IPS DF 19.7 (cell line): Measurements from ENCODE around the gene GPR153.

Source experiments
- DNase-seq: peaks from one replicate; pipeline ENCODE4 v3.0.0-alpha.2; 2013; ENCODE audit warnings: low read depth, low spot score

Gene GPR153

DNA sequence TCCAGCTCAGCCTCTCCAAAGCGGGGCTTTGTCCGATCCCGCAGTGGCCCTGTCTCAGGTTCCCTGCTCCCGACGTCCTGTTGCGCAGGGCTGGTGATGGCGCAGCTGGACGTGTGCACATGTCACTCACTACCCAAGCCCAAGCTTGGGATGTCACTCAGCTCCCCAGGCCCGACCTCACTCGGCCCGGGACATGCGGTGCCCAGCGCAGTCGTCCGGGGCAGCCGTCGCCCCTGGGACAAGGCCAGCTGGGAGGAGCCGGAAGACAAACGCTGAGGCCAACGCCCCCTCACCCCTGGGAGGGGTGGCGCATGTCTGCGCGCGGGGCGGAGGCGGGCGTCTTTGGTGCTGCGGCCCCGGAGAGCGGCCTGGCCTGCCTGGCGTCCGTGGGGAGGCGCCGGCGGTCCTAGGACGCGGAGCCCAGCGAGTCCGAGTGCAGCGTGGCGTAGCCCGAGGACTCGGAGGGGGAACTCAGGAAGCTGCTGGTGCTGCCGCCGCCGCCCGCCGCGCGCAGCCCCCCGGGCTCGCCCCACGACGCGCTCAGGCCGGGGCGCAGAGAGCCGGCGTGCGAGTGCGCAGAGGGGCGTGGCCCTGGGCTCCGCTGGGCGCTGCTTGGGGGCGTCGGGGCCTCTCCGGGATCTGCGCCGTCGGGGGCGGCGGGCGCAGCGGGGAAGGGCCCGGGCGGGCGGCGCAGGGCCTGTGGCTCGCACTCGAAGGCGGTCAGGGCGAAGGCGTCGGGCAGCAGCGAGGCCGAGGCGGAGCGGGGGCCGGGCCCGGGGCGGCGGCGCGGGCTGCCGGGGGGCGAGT, 11.8 kb downstream of the GPR153 start:
- no peak for DNase-seq

DNA sequence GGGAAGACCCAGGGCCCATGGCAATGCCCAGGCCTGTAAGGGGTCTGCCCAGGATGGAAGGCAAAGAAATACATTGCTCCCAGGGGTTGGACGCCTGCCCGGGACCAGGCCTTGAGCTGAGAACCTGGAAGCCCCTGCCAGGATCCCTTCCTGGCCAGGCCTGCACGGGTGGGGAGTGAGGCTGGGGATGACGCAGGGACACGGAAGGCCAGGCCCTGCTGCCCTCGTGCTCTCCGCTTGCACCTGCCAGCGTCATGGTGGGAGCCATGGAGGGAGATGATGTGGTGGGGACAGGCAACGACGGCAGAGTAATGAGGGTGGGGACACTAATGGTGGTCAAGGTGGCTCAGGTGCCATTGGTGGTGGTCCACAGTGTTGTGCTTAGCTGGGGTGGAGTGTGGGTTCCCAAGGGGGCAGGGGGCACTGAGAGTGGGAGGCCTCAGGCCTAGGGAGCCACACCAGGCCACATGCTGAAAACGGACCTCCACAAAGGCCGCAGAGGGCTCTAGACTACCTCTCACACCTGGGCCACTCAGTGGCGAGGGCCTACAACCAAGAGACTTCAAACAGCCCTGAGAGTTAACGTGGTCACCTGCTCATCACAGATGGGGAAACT, 12.6 kb downstream of the GPR153 start:
- DNase-seq: no peak

DNA sequence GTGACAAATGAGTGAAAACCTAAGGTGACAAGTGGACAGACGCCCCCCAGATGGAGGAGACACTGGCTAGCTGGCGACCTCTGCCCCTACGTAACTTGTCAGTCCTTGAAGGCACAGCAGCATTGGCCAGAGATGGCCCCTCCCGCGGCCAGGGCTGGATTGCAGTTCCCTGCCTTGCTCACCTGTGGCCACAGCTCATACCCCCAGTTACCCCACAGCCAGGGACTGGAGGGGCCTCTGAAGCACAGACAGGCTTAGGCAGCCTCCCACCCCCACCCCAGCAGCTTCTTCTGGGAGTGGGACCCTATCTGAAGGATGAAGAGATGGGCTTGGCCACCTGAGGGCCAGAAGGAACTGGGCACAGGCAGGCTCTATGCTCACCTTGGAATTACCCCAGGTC, 13.2 kb downstream of the GPR153 start:
- no peak for DNase-seq

DNA sequence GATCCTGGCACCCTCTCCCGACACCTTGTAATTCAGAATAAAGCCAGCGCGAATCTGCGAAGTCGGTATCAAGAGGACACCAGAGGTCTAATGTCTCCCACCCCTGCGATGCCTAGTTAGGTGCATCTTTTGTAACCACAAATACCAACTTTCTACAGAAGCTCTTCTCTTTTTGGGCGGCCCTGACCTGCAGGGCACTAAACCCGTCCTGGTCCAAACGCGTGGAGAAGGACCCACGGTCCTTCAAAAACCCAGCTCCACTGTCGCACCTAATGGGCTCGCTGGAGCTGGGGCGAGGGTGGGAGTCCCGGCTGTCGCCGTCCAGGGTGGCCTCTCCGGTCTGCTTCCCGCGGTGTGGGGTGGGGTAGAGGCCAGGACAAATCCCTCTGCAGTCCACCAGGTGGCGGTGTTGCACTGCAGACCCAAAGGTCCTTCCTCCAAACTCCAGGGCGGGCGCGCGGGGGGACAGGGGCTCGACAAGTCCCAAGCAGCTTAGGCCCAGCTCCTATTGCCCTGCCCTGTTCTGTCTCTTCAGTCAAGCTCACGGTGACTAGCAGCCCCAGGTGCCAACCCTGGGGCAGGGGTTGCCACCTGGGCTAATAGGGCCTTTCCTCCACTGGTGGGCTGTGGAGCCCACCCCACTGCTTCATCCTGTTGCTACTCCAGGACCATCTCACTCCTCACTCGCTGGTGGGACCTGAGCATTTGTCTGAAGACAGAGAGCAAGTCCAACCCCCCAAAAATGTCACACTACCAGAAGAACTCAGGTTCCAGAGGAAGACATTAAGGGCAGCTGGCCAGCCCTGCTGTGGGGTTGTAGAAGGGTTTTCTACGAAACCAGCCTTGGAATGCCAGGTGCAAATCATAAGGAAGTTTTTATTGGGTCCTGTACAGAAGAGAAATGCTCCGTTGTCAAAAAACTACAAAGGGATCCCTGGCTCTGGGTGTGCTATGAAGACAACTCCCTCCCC, 14.1 kb downstream of the GPR153 start:
- no peak for DNase-seq

DNA sequence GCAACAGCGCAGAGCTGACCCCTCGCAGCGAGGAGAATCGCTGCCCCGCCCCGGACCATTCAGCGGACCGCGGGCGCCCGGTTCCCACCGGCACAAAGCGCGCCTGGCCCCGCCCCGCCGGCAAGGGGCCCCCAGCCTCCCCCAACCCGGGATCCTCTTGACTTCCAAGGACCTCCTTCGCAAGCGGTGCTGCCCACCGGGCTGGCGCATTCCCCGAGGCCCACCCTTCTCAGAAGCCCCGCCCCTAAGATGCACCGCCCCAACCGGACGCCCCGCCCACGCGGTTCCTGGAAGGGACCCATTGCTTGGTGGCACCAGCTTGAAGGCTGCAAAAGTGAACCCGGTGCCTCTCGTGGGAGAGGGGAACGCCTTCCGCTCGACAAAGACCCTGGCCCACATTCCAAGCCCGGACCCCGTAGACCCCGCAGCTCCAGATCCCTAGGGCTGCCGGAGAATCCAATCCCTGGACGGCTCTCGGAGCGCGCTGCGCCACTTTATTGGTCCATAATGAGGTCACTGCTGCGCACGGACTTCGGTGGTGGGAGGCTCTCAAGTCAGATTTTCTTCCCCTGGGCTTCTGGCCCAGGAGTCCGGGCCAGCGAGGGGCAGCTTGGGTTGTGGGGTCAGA, 14.9 kb downstream of the GPR153 start:
- no peak for DNase-seq

DNA sequence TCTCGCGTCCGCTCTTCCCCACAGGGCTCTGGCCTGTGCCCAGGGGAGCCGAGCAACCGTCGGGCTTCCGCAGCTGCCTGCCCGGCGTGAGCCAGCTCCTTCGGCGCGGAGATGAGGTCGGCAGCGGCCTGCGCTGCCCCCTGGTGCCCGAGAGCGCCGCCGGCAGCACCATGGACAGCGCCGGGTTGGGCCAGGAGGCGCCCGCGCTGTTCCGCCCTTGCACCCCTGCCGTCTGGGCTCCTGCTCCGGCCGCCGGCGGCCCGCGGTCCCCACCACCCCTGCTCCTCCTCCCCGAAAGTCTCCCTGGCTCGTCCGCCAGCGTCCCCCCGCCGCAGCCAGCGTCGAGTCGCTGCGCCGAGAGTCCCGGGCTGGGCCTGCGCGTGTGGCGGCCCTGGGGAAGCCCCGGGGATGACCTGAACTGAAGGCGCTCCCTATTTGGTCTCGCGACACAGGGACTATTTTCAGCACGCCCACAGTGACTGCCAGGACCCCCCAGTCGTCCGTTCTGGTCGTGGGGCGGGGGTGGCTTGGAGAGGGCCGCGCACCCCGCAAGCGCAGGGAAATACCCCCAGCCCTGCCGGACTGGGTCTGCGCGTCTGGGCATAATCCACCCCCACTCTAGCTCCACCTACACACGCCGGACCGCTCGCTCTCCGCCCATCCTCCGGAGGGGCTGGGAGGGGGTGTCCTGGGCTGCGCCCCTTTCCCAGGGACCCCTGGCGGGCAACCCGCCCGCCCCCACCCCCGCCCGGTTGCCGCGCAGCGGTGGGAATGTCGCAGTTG, 15.6 kb downstream of the GPR153 start:
- no peak for DNase-seq

DNA sequence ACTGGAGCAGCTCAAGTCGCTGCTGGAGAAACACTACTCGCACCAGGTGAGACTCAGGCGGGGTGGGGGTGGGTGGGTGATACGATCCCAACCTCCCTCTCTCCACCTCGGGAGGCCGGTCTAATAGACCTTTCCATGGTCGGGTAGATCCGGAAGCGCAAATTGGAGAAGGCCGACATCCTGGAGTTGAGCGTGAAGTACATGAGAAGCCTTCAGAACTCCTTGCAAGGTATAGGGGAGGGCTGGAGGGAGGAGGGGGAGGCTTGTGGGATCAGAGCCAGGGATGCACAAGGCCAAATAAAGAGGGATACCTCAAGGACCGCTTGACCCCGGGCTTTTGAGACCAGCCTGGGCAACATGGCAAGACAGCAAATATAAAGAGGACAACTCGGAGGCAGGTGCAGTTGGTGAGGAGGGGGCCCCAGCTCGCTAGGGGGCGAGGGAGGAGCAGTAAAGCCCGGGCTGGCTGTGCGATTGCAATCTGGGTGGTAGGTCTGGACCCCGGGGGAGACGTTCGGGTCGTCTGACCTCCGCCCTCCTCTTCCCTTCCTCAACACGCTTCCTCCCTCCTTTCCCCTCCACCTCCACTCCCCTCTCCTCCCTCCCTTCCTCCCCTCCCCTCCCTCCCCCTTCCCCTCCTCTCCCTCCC, 16.4 kb downstream of the GPR153 start:
- no peak for DNase-seq

DNA sequence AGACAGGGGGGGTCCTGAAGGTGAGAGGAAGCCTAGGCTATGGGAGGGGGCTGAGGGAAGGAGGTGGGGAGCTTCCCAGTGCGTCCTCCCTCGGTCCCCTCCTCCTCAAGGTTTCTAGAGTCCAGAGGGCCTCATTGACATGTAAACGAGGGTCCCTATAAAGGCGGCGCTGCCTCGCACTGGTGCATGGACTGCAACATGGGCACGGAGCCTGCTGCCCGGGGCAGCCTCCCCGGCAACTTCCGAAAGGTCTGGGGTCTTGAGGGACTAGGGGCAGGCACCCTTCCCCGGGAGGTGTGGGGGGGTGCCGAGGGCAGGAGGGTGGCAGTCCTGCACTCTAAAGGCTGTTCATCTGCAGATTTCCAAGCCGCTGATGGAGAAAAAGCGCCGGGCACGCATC, 16.9 kb downstream of the GPR153 start, which contains the start of gene HES3:
TSS of gene HES3 (plus strand) at position 187 of the 400 bp plus-strand sequence. CDS start at position 374, 187 bp downstream.
- DNase-seq: no peak

DNA sequence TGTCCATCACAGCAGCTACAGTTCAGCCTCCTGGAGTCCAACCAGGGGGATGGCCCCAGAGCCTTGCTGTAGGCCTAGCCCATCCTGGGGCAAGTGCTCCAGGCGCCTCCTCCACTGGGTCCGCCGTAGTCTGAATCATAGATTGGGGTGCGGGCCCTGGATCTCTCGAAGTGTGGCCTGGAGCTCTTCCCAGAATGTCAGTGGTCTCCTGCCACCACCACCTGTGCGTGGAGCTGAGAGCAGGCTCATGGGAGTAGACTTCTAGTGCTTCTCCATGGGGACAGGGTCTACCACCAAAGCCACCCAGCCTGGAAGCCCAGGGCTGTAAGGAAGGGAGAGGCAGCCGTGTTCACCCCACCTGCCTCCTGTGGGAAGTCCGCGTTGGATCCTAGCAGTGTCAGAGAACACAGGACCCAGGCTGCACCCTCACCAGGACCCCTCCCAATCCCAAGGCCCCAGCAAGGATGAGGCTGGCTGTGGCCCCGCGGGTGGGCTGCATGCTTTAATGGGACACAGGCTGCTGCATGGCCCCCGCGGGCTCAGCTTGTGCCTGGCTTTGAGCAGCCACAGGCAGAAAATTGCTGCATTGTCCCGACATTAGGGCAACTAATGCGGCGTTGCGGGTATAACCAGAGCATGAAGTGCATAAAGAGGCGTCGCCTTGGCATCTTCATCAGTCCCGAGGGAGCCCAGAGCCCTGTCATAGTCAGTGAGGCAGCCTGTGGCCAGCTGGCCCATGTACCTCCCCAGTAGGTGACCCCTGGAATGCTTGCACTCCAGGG, 17.7 kb downstream of the GPR153 start:
- DNase-seq: no peak

DNA sequence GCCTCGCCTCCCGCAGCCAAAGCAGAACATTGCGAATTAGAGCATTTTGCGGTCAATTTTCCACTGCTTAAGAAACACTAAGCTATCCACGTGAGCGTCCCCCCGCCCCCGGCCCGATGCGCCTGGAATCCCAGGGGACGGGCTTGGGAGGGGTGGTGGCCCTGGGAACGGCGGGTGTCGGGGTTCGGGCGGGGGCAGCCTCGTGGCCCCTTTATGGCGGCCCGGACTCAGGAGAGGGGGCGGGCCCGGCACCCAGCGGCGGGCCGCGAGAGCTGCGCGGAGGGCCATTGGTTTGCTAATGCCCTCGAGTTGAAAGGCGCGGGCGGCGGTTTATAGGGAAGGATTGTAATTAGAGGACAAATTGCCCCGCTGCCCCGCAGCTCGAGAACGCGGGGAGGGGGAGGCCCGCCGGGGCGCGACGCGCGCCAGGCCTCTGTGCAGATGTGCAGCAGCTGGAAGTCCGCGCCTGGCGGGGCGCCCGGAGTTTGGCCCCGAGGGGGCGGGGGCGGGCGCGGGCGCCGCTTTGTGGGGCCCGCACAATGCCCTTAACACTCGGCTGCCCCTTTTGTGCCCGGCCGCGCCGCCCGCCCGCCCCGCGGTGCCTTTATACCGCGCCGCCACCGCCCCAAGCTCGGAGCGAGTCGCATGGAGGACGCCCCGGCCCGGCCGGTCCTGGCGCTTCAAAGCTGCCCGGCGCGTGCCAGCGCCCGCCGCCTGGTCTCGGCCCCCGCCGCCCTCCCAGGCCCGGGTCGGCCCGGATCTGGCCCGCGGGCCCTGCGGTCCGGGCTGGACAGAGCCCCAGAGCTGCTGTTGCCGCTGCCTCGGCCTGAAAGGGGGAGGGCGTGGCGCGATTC, 18.8 kb downstream of the GPR153 start:
- no peak for DNase-seq

DNA sequence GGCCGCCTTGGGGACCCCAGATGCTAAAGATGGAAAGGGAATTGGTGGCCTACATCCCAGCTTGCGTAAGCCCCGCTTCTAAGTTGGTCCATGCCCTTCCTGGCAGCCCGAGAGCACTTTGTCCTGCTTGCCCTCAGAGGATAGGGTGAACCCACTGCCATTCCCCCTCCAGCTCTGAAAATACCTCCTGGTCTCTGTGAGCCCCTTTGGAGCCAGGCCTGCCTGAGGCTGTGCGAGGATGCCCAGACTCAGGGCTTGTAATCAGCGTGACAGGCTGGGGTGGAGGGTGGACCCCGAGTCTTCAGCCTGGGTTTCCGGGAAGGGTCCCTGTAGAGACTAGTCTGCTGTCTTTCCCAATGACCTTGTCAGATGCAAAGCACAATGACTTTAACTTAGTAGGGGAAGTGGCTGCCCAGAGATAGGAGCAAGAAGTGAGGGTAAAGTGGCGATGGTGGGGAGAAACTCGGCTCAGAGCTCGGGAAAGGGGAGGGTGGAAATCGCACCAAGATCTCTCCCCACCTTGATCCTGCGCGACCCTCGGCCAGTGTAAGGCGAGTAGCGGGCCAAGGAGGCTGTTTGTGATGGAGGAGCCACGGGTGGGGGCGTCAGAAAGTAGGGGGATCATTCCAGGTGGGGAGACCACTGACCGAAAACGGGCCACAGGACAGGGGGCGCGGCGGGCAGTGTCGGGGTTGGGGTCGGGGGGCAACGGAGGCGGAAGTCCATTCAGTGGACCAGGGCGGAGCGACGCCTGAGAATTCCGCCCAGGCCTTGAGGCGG, 19.6 kb downstream of the GPR153 start:
- no peak for DNase-seq

DNA sequence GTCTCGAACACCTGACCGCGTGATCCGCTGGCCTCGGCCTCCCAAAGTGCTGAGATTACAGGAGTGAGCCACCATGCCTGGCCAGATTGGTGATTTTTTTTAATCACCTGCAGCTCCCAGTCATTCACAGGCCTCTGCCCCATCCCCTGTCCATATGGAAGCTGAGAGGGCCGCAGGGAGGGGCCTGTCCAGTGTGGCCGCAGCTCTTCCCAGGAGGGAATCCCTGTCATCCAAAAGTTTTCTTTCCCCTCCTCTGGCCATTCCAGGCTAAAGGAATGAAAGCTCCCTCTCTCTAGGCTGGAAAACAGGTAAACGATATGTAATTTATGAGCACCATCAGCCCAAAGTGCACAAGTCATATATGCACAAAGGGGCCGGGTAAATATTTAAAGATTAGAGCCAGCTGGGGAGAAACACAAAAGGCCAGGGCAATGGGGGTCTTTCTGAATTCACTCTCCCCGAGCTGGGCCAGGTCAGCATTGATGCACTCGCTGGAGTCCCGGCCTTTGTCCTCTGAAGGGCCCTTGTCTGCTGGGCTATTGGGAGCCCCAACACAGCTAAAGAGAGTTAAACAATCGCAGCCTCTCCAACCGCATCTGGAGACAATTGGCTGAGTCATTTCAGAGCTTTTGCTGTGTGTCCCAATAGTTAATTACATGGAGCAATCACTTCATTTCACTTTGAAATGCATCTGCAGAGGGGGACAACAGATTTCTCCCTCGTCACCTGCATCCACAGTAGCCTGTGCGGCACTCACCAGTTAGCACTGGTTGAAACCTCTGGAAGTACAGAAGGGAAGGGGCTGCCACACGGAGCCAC, 20.7 kb downstream of the GPR153 start:
- no peak for DNase-seq

DNA sequence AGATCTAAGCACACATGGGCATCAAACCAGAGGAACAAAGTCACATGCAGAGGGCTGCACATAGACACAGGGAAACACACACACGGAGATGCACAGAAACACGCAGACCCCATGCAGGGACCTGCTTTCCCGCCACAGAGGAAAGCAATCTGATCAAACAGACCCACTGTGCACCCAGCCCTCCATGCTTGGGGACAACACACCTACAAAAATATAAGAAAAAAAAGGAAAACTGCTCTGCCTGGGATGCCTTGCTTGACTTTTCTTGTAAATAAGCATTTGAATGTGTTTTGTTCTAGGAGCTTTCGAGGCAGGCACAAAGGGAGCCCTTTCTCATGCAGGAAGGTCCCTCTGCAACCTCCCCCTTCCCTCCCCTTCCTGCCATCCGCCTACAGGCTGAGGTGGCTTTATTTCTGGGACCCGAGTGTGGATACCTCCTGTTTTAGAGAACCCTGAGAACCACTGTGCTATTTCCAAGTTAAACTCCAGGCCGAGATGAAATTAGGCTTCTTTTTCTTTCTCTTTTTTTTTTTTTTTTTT, 21.6 kb downstream of the GPR153 start:
- no peak for DNase-seq

DNA sequence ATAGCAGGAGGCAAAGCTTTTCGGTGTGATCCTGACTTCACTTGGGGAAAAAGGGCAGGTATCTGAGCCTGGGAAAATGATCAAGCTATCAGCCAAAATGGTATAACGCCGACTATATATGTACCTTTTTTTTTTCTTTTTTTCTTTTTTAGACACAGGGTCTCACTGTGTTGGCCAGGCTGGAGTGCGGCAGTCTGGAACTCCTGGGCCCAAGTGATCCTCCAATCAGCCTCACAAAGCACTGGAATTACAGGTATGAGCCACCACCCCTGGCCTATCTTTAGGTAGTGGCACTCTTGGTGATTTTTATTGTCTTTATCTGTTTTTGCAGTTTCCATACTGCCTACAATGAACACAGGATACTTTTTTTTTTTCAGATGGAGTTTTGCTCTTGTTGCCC, 23.8 kb downstream of the GPR153 start:
- DNase-seq: no peak

DNA sequence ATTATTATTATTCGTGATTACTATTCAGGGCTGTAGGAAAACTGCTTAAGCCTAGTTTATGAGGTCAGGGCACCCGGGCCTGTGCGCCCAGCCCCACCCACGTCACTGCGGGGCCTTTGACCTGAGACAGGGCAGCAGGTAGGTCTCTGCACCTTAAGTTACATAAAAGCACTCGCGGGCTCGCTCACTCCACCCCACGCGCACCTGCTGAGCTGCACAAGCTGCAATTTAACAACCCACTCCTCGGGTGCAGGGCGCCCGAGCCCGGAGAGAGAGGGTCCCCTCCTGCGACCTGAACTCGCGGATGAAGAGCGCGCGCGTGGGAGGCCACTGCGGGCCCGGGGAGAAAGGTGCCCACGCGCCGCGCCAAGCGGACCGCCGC, 25.6 kb downstream of the GPR153 start:
- no peak for DNase-seq

DNA sequence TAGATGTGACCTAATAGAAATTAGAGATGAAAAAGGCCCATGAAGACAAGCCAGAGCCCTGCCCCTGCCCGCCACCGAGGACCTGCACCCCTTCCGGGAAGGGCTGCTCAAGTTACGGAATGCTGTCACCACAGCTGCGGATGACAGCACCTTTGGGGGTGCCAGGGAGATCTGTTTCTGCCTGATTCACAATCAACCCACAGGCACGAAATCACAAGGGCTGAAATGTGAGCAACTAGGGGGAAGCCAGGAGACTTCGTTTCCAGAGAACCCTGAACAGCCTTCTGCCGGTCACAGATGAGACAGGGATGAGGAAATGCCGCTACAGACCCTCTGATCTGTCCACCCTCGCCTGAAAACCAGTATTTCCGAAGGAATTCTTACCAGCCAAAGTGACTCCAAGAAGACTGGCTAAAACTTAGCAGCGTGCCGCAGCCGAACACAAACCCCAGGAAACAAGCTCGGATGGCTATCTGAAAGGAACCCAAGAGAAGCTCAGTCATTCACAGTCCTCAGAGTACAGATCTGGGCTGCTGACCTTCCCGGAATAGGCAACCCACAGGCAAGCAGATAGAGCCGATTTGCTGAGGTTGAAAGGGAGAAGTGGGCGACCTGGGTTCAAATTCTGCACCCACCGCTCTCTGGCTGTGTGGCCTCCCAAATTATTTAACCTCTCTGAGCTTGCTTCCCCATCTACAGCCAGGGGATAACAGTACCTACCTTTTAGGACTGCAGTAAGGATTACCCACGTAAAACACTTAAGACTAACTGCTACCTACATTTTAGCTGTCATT, 26.2 kb downstream of the GPR153 start:
- no peak for DNase-seq
